GM19035 (cell line): ENCODE measurements around the gene HBP1.
"Not testable (repeated sequence)": the region's sequence is repeated elsewhere in the genome, so short reads cannot be mapped to it uniquely, and the experiment has no call there.

Experiments
- ATAC-seq: cut with Tn5 transposase; IDR thresholded peaks from one replicate; pipeline ENCODE4 v1.9.1; 2021; ENCODE audit not compliant: unreplicated experiment

Gene HBP1

GRCh38 chr7:107220806-107221205, 52.0 kb downstream of the HBP1 start:
- not testable (repeated sequence) for ATAC-seq

GRCh38 chr7:107224374-107225223, 55.8 kb downstream of the HBP1 start:
- ATAC-seq: no peak

GRCh38 chr7:107228291-107228690, 59.5 kb downstream of the HBP1 start:
- no peak for ATAC-seq

- no peak for ATAC-seq
These were observed 61.5 kb downstream of the HBP1 start for GRCh38 chr7:107230334-107230733.

- ATAC-seq: no peak
These were observed 63.8 kb downstream of the HBP1 start for GRCh38 chr7:107232568-107233090.

- ATAC-seq: no peak
These were observed 64.4 kb downstream of the HBP1 start for GRCh38 chr7:107233174-107233573.

GRCh38 chr7:107233981-107234380, 65.2 kb downstream of the HBP1 start:
- ATAC-seq: no peak

GRCh38 chr7:107234436-107234835, 65.6 kb downstream of the HBP1 start:
- ATAC-seq: no peak

GRCh38 chr7:107236862-107237261, 68.1 kb downstream of the HBP1 start:
- ATAC-seq: no peak

GRCh38 chr7:107237451-107237850, 68.6 kb downstream of the HBP1 start:
- no peak for ATAC-seq

GRCh38 chr7:107242267-107242666, 73.5 kb downstream of the HBP1 start:
- no peak for ATAC-seq

GRCh38 chr7:107244613-107245012, 75.8 kb downstream of the HBP1 start:
- ATAC-seq: no peak

GRCh38 chr7:107246836-107247235, 78.0 kb downstream of the HBP1 start:
- not testable (repeated sequence) for ATAC-seq

GRCh38 chr7:107248551-107249316, 79.9 kb downstream of the HBP1 start:
- ATAC-seq: no peak

- no peak for ATAC-seq
These were observed 83.2 kb downstream of the HBP1 start for GRCh38 chr7:107251963-107252362.
